ENCODE measurements around the gene MAP3K5.

MAP3K5 gene

DNA sequence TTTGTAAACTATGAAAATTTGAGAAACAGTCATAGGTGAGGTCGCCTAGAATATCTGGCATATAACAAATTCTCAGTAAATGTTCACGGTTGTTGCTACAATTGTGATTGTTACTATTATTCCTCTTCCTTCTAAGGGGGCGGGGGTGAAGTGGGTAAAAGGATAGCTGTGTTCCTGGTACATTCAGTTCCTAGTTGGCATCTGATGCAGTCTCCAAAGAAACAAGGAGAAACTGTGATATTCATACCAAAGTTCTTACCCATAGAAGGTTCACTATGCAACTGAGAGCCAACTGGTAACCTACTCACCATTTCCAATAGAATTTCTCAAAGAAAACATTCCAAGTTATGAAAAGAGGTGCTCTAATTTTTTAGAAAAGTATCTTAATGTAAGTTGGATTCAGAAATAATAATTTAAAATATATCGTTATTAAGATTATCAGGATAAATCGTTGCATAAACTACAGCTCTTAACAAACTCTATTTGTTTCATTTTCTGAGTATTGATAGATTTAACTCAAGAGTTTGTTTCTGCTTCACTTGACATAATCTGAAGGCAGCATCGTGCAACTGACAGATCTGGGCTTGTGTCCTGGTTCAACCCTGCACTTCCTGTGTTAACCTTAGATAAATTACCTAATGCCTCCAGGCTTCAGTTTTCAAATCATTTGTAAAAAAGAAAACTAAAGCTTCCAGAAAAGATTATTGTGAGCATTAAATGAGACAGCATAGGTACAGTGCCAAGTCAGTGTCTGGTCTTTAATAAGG lies 228.7 kb downstream of the MAP3K5 start:
- no peak for DNase-seq

DNA sequence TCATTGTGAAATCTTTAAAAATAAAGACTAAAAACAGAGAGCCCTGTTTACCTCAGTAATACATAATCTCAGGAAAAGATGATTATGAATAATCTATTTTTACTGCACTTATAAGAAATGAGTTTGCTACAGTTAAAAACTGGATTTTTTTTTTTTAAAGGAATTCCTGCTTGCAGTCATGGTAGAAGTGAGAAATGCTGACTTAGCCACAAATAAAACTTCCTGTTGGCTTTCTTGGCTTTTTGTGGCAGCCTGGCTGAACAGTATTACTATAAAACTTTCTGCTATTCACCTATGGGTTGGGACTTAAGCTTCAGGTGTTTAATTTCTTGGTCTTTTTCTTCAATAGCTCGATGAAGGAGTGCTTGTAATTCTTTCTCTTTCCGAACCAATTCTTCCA lies 230.1 kb downstream of the MAP3K5 start:
- DNase-seq, result no peak

DNA sequence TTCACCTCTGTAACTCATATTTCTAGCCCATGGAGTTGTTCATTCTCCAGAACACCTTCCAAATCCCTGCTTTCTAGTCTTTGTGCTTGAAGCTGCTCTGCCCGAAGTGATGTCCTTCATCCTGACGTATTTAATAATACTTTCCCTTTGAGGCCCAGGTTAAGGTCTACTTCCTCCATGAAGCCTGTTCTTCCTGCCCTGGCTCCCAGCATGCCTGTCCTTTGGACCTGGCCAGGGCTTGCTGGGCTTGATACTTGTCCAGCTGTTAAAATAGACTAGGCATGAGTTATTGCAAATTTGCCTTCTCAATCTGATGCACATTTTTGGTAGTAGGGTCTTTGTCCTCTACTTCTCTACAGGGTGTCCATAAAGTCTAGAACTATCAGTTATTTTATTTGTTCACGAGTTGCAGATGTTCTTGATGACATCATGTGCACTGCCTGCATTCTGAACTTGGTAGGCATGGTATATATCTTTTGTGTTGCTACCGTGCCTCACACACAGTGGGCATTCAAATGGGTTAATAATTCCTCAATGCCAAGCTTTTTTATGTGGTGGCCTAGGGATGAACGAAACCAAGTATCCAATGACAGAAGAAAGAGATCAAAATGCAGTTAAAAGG lies 239.0 kb downstream of the MAP3K5 start:
- no peak for DNase-seq

DNA sequence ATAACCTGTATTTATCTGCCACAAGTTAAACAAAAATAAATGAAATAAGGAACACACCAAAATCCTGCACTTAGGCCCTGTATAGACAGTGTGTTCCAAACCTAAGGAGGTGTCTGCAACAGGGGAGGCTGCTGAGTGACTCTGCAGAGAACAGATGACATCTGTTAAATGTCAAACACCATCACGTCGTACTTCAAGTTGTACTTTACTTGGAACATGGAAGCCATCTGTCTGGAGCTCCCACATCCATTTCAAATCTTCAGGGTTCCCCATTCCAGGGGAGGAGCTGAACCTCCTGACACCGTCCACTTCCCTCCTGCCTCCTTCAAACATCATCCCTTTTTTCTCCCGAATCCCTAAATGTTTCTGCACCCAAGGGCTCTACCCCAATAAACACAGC lies 240.2 kb downstream of the MAP3K5 start:
- no peak for DNase-seq

DNA sequence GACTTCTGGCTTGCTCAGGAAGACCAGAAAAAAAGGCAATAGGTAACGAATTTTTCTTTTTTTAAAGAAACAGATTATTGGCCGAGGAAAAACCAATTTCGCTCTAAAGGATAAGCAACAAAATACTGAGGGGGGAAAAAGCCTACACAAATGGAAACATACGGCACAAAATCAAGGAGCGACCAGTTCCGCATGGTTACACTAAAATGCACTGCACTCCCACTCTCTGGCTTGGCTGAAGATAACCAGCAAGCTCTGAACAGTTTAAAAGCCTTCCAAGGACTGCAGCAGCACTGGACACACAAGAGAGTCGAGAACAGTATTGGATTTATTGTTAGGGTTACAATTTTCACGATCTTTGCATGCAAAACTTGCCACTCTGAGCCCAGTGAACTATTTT lies 241.2 kb downstream of the MAP3K5 start:
- no peak for DNase-seq

DNA sequence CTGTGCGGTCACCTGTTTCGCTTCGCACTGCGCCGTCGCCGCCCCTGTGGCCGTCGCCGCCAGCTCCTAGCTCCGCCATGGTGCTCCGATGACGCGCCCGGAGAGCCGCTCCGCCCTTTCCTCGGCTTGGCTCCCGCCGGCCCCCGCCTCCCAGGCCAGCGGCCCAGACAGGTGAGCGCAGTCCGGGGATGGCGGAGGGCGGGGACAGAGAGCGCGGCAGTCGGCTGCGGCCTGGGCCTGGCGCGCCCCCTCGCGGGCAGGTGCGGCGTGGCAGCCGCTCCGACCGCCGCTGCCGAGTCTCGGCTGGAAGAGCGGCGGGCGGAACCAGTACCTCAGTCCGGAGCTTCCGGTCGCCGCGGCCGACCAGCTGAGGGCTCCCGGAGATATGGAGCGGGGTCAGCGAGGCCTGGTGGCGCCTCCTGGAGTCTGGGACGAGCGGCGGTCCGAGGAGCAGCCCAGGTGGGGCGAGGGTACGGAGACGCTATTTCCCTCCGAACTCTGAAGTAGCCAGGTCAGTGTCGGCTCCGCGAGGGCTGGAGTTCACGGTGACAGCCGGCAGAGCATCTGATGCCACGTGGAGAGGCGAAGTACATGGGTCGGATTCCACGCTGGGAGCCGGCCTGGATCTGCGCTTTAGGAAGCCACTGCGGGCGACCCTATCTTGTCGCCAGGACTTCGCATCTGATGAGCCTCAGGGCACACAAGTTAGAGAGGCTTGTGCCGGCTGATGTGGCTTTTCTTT lies 241.8 kb downstream of the MAP3K5 start, which contains the start of gene MAP7:
Gene MAP7, minus strand, starts transcription at position 93 of the 742 bp plus-strand sequence. Its CDS starts 14 bp downstream, at position 79.
- DNase-seq, result no peak

DNA sequence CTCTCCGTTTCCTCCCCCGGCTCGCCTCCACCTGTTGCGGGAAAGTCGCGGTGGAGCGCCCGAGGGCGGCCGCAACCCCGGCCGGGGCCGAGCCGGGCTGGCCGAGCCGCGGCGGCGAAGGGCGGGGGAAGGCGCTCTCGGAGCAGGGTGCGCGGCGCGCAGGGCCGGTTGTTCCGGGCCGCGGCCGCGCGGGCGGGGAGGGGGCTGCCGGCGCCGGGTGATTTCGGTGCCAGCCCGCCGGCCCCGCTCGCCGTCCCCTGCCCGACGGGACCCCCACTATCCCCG lies 242.3 kb downstream of the MAP3K5 start:
- no peak for DNase-seq

DNA sequence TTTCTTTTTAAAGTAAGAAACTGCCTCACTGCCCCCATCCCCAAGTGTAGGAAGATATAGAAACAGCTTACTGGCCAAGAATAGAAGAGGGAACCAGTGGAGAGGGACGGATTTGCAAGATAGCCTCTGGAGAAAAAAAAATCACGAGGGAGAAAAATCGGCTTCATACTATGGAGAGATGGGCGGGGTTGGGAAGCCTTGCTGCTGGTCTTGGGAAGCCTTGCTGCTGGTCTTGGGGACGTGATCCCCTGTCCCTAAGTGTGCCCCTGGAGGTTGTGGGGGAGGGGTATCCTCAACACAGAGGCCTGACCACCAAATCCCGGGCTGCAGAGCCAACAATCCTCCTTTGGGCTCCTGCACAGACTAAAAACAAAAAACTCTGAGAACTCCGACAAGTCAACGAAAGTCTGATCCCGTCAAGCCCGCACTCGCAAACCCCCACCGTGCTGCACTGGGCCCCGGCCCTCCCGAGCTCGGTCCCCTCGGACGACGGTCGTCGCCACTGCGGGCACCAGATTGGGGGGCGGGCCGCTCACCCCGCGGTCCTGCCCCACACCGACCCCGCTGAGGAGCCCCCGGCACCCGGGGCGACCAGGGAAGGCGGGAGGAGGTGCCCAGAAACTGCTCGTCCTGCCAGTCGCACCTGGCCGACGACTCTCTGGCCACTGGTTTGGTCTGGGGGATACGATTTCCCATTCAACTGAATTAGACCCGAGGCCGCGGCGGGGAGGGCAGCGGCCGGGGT lies 242.8 kb downstream of the MAP3K5 start:
- DNase-seq, result no peak

DNA sequence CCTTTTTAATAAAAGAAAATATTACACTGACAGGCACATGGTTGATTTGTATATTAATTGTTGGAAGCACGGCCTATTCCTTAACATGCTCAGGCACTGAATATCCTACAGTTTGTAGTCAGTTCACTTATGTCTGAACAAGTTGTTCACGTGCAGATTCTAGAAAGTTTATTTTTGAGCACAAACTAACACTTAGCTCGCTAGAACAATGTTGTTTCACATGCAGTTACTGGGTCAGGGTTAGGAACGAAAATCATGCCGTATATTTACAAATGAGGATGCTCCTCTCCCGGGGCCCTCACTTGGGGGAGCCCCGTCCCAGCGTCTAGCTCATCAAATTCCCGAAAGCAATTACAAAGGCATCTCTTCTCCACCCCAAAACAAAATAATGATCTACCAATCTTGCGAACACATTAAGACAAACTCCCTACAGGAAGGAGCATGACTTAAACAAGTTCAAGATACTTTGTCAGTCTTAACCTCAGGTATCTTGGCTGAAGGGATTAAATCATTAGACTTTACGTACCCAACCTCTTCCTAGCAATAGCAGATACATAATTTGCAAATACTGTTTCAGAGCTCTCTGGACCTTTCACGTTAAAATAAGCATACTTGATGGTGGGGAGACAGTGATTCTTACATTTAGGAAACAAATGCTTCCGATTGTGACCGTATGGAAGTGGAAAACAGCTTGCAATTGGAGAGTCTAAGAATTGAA lies 243.5 kb downstream of the MAP3K5 start:
- DNase-seq, result no peak

DNA sequence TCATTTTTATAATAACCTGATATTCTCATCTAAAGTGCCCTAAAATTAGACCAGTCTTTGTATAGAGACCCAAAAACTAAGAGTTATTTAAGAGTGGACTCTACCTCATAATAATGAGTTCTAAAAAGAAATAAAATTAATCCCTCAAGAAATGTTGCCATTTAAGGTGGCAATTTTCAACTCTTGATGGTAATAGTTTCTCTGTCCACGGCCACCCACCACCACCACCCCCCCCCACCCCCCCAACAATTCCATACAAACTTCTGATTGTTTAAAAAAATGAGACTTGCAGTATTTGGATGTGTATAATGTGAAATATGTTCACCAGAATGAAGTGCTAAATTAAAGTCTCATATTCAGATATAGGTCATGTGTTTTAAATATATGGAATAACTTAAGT lies 244.4 kb downstream of the MAP3K5 start:
- no peak for DNase-seq

DNA sequence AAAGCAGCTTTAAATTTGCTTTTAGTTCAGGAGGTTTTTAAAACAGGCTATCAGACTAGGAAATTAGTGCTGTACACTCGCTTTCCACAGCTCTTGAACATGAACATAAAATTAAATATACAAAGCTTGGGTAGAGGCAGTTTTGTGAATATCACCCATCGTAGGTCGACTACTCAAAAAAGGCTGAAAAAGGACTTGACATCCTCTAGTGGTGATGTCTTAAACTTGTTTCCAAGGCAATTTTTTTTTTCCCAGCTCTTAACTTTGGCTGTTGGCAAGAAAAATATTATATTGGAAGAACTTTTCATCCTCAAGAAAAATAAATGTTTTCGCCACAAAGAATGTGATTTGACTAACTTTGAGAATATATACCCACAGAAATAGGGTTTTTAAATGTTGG lies 244.9 kb downstream of the MAP3K5 start:
- DNase-seq, result no peak

DNA sequence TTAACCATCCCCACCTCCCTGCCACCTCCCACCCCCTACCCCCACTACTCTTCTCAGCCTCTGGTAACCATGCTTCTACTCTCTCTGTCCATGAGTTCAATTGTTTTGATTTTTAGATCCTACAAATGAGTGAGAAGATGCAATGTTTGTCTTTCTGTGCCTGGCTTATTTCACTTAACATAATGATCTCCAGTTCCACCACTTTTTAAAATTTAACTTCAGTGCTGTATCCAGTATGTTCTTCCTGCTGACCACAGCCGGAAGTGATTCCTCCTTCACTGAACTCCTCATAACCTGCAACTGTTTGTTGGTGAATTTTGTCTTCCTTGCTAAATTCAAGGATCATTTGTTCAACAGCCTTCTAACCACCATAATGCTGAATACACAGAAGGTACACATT lies 245.9 kb downstream of the MAP3K5 start:
- no peak for DNase-seq

DNA sequence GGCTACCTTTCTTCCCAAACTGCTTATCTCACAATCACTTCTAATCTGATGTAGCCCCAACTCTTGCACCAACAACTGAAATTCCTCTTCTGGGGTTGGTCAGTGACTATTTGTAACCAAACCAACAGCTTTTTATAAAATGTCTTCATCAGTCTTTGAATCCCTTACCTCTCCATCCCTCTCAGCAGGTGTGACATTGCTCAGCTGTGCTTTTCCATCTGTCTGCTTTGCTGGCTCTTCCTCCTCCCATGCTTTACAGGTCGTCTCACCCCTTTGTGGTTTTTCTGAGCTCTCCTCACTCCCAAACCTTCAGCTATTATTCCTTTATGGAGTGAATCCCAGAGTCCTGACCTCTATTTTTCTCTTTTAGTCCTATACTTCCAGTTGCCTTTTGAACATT lies 248.0 kb downstream of the MAP3K5 start:
- DNase-seq, result no peak

DNA sequence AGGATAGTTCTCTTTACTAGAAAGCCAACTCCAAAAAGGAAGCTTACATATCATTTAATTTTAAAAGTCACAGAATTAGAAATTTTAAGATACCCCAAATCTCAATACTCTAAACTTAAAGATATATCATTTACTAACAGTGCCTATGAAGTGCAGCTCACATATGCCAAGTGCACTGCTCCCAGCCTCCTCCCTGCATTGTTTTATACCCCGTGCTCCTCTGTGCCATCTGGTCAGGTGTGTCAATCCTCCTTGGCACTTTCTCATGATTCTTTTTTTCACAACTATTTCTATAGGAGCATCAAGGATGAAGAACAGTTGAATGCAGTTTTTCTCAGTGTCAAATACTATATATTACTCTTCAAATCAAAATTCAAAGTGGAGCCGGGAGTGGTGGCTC lies 250.9 kb downstream of the MAP3K5 start:
- DNase-seq, result no peak

DNA sequence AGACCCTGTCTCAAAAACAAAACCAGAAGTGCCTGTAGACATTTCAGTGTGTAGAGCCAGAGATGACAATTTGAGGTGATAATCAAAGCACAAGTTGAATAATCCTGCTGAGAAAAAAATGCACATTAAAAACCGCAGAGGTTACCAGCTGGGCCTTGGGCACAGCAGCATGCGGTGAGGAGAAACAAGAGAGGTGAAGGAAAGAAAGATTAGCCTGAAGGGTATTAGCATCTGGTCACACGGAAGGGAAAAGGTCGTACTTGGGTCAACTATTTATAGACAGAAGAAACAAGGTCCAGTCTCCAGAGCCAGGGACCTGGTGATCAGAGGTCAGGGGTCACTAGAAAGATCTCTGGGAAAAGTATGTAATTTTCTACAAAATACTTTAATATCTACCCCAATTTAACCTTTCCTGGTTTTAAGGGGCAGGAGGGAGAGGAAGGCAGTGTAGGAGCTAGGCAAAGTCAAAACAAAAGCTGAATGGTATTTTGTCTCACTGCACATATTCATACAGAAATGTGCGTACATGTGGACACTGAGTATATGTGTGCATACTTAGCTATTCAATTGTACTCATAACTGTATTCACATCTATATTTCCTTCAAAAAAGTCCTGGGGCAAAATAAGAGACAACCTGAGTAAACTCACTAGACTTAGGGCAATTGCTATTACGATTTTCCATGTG lies 252.2 kb downstream of the MAP3K5 start:
- no peak for DNase-seq

DNA sequence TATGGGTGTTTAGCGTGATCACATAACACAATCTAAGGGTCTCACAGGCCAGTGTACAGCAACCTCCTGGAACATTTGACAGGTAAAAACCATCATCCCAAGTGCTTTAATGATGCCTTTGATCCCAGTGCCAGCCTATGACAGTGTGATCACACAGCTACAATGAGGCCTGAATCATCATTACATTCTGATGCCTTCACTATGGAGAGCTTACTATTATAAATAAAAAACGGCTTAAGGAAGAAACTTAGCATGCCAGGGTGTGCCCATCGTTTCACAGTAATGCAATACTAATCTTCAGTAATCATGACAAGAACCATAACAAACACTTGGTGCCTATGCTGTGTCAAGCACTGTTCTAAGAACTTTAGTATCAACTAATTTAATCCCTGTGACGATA lies 253.4 kb downstream of the MAP3K5 start:
- DNase-seq, result no peak

DNA sequence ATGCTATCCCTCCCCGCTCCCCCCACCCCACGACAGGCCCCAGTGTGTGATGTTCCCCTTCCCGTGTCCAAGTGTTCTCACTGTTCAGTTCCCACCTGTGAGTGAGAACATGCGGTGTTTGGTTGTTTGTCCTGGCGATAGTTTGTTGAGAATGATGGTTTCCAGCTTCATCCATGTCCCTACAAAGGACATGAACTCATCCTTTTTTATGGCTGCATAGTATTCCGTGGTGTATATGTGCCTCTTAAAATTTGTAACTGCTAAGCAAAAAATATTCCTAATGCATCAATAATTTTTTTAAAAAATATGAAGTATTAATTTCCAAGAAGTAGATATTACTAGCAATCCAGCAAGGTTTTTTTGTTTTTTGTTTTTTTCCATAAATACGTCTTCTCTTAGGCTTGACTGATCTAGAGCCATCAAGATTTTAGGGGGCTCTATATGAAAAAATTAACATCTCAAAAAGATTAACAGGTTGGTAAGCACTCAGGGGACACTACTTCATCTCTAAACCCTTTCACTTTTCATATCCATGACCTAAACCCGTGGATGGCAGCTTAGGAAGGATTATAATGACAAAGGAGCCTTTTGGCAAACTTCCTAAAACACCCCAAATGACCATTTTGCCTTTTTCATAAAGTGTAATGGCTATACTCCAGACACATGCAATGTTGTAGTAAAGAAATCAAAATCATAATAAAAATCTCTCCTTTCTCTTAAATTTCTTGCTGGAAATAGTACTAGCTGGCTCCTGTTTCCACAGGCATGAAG lies 256.2 kb downstream of the MAP3K5 start:
- no peak for DNase-seq

DNA sequence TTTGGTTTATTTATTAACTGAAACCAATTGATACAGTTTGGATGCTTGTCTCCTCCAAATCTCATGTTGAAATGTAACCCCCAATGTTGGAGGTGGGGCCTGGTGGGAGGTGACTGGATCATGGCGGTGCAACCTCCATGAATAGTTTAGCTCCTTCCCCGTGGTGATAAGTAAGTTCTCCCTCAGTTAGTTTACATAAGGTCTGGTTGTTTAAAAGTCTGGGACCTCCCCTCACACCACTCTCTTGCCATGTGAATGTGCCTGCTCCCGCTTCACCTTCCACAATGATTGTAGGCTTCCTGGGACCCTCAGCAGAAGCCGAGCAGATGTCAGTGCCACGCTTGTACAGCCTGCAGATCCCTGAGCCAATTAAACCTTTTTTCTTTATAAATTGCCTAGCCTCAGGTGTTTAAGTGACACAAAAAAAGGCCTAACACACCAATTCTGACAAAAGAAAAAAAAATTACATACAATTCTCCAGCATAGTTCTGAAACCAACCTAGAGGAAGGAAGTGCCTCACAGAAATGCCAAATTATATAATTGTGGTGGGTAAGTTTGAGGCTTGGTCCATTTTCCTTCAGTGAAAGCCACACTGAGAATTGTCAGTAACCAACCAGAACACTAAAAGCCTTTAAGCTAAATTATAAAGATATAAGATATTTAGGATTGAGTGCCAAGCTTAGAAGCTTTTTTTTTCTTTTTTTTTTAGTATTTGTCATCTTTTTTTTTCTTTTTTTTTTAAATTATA lies 257.1 kb downstream of the MAP3K5 start:
- no peak for DNase-seq

DNA sequence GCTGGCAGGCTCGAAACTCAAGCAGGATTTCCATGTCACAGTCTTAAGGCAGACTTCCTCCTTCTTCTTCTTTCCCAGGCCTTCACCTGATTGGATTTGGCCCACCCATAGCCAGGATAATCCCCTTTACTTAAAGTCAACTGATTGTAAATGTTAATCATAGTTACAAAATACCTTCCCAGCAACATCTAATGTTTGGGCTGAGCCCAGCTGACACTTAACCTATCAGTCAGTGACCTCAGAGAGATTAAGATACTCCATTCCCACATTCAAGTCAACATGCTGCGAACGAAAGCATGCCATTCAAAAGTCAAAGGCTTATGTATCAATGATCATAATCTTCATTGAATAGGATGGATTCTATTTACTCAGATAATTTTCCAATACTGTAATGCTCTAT lies 258.0 kb downstream of the MAP3K5 start:
- DNase-seq, result no peak

DNA sequence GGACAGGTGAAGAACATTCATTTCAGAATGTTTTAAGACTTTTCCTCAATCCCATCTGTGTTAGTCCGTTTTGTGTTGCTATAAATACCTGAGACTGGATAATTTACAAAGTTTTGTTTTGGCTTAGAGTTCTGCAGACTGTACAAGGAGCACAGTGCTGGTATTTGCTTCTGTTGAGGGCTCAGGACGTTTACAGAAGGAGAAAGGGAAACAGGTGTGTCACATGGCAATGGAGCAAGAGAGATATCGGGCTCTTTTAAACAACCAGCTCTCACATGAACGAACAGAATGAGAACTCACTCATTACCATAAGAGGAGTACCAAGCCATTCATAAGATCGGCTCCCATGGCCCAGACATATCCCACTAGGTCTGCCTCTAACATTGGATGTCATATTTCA lies 258.8 kb downstream of the MAP3K5 start:
- DNase-seq, result no peak

DNA sequence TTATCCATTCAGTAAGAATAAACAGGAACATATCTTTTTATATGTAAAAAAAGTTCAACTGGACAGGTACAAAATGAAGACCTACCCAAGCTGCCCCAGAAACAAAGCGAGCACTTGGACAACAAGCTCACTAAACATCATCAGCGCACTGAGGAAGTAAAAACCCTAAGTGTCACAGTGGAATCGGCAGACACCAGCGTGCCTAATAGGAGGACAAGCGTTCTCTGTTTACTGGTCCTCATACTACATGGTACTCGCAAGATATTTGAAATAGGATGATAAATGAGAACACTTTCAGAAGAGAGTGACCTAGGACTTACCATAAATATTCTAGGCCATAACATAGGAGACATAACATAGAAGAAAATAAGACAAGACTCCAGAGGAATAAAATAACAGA lies 260.2 kb downstream of the MAP3K5 start:
- no peak for DNase-seq
